ENCODE measurements around the gene COG1.

Gene COG1

DNA sequence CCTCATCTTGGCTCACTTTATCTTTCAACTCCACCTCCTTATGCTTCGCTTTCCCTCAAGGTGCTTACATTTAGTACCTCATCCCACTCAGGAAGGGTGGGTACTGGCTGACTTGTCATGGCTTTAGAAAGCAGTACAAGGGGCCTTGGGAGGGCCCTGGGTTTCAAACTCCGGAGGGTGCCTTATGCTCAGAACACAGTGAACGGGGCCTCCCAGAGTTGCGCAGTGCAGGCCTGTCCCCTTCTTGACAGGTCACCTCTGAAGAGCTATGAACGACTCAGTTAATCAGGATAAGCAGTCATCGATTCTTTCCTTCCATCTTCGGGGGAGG, 6.0 kb downstream of the COG1 start:
- no peak for DNase-seq (ENCODE audit: low spot score)

- no peak for DNase-seq (ENCODE audit: low spot score)
Observed at GRCh38 chr17:73199751-73200317, 7.0 kb downstream of the COG1 start.

GRCh38 chr17:73200476-73200875, 7.6 kb downstream of the COG1 start:
- no peak for DNase-seq (ENCODE audit: low spot score)

DNA sequence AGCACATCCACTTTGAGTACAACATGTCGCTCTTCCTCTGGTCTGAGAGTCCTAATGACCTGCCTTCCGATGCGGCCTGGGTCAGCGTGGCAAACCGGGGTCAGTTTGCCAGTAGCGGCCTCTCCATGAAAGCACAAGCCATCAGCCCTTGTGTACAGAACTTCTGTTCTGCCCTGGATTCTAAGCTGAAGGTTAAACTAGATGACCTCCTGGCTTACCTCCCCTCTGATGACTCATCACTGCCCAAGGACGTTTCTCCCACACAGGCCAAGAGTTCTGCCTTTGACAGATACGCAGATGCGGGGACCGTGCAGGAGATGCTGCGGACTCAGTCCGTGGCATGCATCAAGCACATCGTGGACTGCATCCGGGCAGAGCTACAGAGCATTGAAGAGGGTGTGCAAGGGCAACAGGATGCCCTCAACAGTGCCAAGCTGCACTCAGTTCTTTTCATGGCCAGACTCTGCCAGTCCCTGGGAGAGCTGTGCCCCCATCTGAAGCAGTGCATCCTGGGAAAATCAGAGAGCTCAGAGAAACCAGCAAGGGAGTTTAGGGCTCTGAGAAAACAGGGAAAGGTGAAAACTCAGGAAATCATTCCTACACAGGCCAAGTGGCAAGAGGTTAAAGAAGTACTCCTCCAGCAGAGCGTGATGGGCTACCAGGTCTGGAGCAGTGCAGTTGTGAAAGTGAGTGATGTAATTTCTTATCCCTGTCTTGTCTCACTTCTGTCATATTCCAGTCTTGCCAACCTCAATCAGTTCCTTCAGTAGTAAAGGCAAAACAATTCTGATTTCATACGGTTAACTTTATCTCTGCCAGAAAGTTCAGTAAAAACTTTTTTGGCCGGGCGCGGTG, 8.6 kb downstream of the COG1 start:
- DNase-seq (ENCODE audit: low spot score): no peak

DNA sequence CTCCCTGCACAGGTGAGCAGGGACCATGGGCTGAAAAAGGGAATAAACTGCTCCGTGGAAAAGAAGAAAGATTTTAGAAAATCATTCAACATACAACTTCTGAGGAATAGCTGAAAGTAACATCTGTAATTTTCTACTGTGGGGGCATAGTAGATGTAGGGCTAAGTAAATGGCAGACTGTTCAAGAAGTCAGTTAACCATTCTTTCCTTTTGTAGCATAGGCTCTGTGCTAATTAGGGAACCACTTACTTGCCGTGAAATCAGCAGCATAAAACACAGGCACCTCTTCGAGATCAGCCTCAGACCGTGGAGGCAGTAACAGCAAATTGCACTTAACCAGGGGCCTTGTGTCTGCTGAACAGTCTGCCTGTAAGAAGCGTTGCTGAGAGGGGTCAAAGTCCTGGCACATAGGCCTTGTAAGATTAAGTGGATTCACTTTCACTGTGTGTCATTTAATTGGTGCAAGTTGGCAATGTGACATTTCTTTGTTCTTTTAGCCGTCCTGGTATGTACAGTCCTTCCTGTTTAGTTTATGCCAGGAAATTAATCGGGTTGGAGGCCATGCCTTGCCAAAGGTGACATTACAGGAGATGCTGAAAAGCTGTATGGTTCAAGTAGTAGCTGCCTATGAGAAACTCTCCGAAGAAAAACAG, 10.4 kb downstream of the COG1 start:
- peak; percentile 83 for DNase-seq (ENCODE audit: low spot score)

DNA sequence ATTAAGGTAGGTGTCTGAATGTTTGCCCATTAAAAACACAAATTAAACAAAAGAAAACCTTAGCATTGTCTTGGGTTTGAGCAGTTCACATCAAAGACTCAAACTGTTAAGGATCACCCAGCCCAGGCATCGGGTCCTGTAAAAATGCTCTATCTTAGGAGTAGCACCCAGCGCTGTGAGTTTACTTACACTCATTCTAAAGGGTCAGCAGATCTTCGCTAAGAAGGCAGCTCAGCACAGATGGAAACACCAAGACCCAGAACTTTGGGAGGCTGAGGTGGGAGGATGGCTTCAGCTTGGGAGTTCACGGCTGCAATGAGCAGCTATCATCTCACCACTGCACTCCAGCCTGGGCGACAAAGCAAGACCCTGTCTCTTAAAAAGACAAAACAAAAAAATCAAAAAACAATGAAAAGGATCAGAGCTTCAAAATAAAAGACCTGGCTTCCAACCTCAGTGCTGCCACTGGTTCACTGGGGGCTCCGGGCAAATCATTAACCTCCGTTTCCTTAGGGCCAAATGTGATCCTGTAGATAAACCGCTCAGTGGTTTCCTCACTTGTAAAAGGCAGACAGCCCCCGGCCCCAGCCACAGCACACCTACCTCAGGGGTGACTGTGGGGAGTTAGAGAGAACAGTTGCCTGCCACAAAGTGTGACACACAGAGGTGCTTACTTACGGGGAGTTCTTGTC, 11.1 kb downstream of the COG1 start:
- no peak for DNase-seq (ENCODE audit: low spot score)

DNA sequence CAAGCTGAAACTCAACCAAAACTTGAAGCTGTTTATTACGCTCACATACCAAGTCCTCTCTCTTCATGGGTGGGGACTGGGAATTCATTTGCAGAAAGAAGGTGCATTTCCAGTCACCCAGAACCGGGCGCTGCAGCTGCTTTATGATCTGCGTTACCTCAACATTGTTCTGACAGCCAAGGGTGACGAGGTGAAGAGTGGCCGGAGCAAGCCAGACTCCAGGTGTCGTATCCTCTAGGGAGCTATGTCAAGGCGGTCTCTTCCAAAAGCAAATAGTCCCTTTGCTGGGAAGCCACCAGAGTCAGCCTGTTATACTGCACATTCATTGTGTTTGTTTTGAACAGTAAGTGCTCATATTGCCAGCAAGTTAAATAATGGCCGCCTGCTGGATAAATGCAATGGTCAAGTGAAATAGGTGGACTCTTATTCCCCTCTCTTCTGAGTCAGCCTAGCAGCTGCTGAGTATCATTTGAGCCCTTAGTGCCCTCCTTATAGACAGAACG, 12.7 kb downstream of the COG1 start:
- DNase-seq (ENCODE audit: low spot score): no peak

DNA sequence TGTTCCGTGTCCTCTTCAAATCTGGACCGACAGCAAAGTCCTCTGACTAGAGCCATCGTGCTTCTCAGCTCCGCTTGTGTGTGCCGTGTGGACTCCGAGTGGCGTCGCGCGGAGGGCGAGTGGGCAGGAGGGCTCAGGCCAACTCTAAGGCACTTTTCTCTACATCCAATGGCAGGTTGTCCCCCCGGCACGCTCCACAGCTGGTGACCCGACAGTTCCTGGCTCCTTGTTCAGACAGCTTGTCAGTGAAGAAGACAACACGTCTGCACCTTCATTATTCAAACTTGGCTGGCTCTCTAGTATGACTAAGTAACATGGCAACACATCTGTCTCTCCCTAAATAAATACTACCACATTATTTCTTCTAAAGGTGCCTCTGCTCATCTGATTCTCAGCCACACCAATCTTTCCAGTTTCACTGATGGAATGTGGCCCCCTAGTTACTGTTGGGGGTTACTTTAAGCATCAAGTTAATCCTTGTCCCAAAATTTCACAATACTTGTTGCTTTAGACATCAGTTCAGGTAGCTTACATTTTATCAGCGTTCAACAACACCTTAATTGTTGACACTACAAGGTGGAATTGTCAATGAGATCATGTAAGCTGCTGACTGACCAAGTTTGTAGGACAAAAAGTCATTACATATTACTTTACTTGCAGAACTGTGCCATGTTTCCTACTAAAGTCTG, 15.4 kb downstream of the COG1 start:
- no peak for DNase-seq (ENCODE audit: low spot score)

DNA sequence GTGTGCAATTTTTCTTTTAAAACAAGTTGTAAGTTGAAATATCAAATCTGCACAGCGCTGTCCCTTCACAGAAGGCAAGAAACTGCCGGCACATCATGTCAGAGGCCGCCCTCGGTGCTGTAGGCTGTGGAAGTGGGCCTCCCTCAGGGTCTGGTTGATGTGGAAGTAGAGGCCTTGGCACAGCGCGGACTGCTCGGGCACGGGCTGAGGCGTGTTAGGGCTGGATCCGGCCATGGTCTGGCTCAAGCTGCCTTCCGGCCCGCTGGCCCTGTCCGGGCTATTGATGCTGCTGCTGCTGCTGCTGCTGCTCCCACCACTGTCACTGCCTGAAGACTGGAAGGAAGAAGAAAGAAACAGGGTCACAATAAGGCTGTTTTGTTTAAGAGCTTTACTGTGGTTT, 16.6 kb downstream of the COG1 start:
- DNase-seq (ENCODE audit: low spot score): no peak

- DNase-seq (ENCODE audit: low spot score): no peak
Observed at GRCh38 chr17:73210002-73210678, 17.3 kb downstream of the COG1 start.

DNA sequence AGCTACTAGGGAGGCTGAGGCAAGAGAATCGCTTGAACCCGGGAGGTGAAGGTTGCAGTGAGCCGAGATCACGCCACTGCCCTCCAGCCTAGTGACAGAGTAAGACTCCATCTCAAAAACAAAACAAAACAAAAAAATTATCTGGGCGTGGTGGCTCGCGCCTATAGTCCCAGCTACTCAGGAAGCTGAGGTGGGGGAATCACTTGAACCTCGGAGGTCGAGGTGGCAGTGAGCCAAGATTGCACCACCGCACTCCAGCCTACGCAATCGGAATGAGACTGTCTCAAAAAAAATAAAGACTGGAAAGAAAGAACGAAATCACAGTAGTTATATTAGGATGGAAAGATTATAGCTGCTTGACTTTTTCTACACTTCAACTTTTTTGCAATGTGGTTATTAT, 18.9 kb downstream of the COG1 start:
- no peak for DNase-seq (ENCODE audit: low spot score)

- DNase-seq (ENCODE audit: low spot score): no peak
Observed at GRCh38 chr17:73214008-73214407, 21.2 kb downstream of the COG1 start.

DNA sequence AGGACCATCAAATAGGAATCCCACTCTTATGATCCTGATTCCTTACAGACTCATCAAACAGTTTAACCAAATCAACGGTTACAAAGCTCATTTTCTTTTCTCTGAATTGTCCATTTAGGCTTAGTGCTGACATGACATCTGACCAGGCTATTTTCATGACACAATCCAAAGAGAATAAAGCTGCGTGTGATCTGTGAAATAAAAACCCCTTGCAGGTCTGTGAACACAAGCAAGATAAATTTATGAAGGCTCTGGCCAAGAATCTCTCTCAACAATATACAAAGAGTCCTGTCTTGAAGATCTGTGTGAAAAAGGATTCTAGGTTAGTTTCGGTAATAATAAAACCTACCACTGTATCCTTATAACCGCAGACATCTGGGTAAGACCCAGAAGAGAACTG, 22.0 kb downstream of the COG1 start:
- DNase-seq (ENCODE audit: low spot score): no peak

DNA sequence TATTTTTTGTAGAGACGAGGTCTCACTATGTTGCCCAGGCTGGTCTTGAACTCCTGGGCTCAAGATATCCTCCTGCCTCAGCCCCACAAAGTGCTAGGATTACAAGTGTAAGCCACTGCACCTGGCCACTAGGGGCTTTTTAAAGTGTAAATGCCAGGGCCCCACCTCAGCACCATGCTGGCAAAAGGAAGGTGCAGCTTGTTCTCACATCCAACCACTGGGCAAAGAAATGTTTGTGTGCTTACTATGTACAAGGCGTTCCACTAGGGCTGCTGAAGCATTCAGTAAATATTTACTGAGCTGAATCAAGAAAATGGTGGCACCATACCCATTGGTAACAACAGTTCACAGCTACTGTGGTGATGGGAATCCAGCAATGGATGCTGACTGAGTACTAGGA, 22.6 kb downstream of the COG1 start:
- DNase-seq (ENCODE audit: low spot score): no peak

DNA sequence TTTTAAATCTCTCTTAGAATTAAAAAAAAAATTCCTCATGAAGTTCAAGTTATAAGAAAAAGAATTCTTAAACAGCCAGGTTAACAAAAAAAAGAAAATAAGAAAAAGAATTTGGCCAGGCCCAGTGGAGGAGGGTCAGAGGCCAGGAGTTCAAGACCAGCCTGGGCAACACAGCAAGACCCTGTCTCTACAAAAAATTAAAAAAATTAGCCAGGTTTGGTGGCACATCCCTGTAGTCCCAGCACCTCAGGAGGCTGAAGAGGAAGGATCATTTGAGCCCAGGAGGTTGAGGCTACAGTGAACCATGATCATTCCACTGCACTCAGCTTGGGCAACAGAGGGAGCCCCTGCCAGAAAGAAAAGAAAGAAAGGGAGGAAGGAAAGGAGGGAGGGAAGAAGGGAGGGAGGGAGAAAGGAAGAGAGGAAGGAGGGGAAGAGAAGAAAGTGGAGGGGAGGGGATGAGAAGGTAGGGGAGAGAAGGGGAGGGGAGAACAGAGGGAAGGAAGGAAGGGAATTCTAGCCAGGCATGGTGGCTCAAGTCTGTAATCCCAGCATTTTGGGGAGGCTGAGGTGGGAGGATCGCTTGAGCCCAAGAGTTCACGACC, 30.9 kb downstream of the COG1 start:
- DNase-seq (ENCODE audit: low spot score): no peak

GRCh38 chr17:73224237-73224636, 31.4 kb downstream of the COG1 start:
- no peak for DNase-seq (ENCODE audit: low spot score)

DNA sequence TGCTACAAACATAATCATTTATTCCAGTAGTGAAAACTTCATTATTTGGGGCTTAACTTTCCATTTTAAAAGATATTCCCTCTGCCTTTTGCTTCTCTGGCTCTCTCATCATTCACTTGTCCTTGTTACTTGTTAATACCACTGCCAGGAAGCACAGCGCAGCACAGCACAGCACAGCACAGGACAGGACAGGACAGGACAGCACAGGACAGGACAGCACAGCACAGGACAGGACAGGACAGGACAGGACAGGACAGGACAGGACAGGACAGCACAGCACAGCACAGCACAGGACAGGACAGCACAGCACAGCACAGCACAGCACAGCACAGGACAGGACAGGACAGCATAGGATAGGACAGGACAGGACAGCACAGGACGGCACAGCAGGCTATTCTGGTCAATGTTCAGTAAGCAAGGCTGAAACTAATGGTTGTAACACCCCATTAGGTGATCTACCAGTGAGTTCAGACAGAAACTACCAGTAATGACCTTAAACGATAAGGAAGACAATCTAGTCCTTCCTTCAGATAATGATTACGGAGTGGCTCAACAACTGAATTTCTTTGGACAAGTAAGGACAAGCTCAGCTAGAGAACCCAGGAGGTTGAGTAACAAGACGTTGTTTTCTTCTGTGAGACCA, 31.9 kb downstream of the COG1 start:
- no peak for DNase-seq (ENCODE audit: low spot score)

- no peak for DNase-seq (ENCODE audit: low spot score)
Observed at GRCh38 chr17:73226556-73227172, 33.8 kb downstream of the COG1 start.

GRCh38 chr17:73227379-73227778, 34.5 kb downstream of the COG1 start:
- DNase-seq (ENCODE audit: low spot score): no peak

DNA sequence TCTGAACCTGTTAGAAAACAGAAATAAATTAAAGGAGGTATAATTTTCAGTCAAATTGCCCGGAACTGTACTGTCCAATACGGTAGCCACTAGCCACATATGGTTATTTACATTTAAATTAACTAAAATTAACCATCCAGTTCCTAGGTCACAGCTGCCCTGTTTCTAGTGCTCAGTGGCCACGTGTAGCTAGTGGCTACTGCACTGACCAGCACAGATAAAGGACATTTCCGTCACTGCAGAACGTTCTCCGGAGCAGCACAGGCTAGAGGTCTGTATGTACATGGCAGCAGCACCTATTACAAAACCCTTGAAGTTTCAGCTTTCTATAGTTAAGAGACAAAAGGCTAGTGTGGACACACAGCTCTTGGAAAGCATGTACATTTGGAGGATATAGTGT, 35.1 kb downstream of the COG1 start:
- DNase-seq (ENCODE audit: low spot score): no peak
